GM12892 (cell line): Measurements from ENCODE around the gene EIF4ENIF1.

Source experiments
- DNase-seq: peaks from one replicate; pipeline ENCODE4 v3.0.0; 2011; ENCODE audit not compliant: insufficient read length
- FAIRE-seq: peaks from 2 replicates; lab custom pipeline; 2011; peaks lifted over from hg19 to GRCh38; lab: Jason Lieb, UNC
- POLR2A ChIP-seq: IDR thresholded peaks from 2 replicates; pipeline ENCODE4 v1.6.1; 2011; ENCODE audit warnings: low read depth, low read length, control low read depth
- POLR2AphosphoS5 ChIP-seq: IDR thresholded peaks from 2 replicates; pipeline ENCODE4 v1.6.1; 2011; ENCODE audit warnings: low read depth, low read length, control low read depth
- TAF1 ChIP-seq: IDR thresholded peaks from 2 replicates; pipeline ENCODE4 v1.6.1; 2011; ENCODE audit warnings: low read depth, mild to moderate bottlenecking, control low read depth, low read length, borderline replicate concordance

The EIF4ENIF1 gene

DNA sequence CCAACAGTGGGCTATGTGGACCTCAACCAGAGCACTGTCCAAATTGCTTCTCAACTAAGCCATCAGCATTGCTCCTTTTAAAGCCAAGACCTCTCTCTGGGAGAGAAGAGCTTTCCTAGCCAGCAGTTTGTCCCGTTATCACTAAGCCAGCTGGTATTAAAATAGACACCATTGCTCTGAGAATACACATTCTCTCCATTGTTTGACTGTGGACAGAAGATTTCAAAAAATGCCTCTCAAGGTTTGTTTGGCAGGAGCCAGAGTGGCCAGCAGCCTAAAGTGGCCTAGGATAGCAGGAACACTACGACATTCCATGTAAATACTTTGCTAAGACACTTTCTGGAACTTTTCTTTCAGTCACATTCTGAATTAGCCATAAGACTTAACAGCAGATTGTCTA lies 41.3 kb downstream of the EIF4ENIF1 start:
- TF ChIP-seq POLR2AphosphoS5 (no peak), TAF1 (no peak), POLR2A (no peak)
- FAIRE-seq (no peak), DNase-seq (no peak)

DNA sequence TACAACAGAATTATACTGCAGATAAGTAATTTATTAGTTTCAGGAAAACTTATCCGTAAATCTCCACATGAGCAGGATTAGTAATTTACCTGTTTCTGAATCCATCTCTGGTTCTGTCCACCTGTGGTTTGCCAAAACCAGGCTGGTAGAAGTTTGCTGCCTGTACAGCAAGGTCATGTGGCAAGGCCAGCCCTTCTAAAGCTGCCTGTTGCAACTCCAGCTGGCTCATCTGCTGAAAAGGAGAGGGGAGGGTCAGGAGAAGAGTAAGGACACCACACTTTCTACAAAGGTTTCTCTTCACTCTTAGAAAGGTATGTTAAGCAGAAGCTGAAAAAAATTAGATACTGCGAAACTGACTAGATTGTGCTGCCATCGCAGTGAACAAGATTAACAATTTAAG lies 42.3 kb downstream of the EIF4ENIF1 start:
- TF ChIP-seq TAF1 = no peak
- TF ChIP-seq POLR2A = no peak
- FAIRE-seq (no peak), DNase-seq (no peak)

DNA sequence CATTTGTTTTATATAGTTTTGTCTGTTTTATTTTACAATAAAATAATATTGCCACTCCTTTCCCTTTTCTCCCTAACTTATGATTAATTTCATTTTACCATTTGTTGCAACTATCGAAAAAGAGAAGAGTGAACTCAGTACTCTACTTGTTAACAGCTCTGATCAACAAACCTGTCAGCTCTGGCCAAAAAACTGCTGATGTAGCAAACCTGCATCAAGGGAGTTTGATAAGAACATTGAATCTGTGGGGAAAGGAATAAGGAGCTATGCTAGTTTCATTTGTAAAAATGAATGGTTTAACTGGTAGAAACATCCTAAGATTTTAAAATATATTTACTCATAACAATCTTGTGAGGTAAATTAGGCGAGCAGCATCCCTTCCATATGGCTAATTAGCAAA lies 42.9 kb downstream of the EIF4ENIF1 start:
- no peak for FAIRE-seq
- no peak for DNase-seq
- no peak for TF ChIP-seq TAF1
- no peak for TF ChIP-seq POLR2AphosphoS5
- no peak for TF ChIP-seq POLR2A

DNA sequence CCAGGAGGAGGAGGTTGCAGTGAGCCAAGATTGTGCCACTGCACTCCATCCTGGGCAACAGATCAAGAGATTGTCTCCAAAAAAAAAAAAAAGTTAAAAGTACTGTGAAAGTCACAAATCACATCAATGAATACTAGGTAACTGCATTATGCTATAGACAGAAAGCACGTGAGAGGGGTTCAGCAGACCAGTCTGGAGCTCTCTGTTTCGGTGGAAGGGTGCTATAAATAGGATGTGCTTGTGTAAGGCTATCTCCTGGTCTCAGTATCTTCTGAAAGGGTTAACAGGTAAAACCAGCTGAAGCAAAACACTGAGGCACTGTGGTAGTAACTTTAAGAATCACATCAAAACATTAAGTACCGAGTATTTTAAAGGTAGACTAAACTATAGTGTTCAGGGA lies 43.4 kb downstream of the EIF4ENIF1 start:
- FAIRE-seq = no peak
- no peak for DNase-seq
- TF ChIP-seq POLR2AphosphoS5 (no peak), TAF1 (no peak), POLR2A (no peak)

DNA sequence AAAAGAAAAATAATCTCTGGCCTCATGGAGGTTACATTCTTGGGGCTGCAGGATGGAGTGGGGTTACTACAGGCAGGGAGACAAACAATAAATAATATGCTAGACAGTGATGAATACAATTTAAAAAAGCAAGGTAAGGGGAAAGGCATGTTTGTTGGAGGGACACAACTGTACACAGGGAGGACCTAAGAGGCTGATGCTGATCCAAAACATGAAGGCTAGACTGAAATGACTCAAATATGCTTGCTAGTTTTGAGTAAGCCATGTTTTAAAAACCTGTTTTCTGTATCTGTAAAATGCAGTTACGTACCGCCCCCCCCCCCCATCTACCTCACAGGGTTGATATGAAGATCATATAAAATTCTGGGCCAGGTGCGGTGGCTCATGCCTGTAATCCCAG lies 44.0 kb downstream of the EIF4ENIF1 start:
- DNase-seq (no peak), FAIRE-seq (no peak)
- TF ChIP-seq POLR2AphosphoS5 = no peak
- no peak for TF ChIP-seq TAF1
- no peak for TF ChIP-seq POLR2A

DNA sequence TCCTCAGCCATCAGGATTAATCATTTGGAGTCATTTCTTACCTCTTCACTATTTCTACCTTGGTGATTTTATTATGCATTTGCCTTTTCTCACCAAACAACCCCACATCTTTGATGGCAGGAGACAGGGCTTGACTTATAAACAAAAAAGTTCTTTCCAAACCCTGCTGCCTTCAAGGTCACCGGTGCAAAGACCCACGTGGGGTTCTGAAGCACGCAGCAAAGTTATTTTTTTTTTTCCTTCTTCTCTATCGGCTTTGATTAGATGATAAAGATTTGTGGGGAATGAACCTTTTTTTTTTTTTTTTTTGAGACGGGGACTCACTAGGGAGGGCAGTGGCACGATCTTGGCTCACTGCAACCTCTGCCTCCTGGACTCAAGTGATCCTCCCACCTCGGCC lies 46.1 kb downstream of the EIF4ENIF1 start:
- FAIRE-seq (no peak), DNase-seq (no peak)
- TF ChIP-seq POLR2A (no peak), POLR2AphosphoS5 (no peak), TAF1 (no peak)

DNA sequence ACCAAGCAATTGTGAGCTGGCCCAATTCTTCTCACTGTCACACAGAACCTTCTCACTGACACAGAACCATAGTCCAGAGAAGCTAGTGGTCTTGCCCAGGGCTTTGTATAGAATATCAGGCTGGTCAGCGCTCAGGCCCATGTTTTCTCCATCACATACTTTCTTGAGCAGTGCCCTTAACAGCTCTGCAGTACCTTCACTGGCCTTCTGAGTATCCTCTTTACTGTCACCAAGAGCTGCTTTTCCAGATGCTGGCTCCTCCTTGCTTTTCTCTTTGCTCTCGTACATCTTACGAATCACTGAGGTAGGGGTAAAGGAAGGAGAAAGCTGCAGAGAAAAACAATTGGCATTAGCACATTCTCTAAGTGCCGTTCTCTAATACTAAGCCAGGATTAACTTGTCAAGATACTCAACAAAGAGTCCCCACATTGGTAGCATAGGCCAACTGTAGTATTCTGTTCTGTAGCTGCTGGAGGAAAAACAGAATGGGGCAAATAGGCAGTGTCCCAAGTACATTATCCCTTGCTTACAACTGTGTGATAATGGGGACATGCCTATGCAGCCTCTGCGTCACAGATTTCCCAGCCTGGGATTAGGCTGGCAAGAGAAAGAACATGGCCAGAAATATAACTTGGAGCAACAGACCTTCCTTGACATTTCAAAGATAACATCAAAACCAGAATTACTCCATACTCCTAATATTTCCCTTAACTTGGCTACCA lies 46.7 kb downstream of the EIF4ENIF1 start:
- no peak for FAIRE-seq
- no peak for DNase-seq
- no peak for TF ChIP-seq POLR2A
- no peak for TF ChIP-seq POLR2AphosphoS5
- no peak for TF ChIP-seq TAF1

DNA sequence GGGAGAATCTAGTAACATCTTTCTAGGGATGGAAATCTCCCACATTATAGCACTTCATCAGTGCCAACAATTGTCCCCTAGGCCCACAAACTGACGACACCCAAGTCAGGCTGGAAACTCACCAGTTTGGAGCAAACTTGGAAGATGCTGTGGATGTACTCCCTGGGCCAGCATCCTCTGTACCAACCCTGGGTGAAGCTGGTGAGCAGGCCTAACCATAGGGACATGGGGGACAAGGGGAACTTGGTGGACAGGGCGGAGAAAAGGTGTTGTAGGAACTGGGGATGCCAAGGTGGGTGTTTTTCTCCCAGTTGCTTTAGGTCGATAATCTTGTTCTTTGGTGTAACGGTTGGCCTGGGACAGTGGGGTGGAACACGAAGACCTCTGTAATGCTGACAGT lies 48.0 kb downstream of the EIF4ENIF1 start:
- no peak for DNase-seq
- no peak for TF ChIP-seq TAF1
- no peak for TF ChIP-seq POLR2AphosphoS5
- no peak for TF ChIP-seq POLR2A
- FAIRE-seq = no peak

DNA sequence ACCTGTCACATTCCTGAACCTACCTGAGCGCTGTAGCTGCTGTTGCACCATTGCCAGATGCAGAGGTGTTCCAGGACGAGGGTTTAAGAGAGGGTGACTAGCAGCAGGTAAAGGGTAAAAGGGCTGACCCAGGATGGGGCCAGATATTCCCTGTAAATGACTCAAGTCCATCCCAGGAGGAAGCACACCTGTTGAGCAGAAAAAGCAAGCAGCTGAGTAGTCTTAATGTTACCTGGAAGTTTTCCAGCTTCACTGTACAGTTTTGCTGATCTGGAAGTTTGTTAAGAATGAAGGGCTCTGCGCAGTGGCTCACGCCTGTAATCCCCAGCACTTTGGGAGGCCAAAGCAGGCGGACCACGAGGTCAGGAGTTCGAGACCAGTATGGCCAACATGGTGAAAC lies 49.0 kb downstream of the EIF4ENIF1 start:
- FAIRE-seq = no peak

DNA sequence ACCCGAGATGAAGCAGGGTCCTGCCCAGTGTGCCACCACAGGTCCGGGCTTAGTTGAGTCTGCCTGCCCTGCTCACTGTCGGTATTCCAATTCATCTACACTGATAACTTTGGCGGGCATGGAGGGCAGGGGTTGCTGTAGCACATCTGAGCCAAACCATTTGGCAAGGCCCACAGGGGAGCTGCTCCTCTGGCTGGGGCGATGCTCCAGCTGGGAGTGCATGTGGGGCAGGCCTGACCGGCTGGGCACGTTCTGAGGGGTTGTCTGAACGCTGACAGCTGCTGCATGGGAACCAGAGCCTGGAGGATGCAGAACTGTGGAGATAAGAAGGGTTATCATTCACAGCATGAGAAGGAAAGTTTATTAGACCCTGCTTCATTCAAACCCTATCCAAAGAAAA lies 49.8 kb downstream of the EIF4ENIF1 start:
- TF ChIP-seq POLR2A (no peak), POLR2AphosphoS5 (no peak), TAF1 (no peak)
- FAIRE-seq (no peak), DNase-seq (no peak)

More for the DNA sequence above, 49.0 kb downstream of the EIF4ENIF1 start:
- TF ChIP-seq TAF1 (no peak), POLR2A (no peak), POLR2AphosphoS5 (no peak)
- no peak for DNase-seq

DNA sequence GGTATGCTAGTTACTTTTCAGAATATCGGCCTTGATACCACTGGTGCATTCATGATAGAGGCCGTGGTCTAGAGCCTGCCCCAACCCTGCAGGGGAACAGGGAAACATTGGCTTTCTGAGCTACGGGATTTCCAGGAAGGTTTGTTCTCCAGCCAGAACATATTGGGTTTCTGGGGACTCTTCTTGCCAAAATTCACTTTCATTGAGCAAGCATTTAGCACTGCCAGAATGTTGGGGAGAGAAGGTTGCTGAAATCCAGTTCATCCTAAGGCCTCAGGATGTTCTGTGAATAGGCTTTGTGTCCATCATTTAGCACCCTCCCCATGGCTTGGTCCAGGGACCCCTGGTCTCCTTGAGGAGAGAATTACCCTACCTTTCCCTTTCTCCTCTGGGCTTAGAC lies 53.5 kb downstream of the EIF4ENIF1 start:
- FAIRE-seq (no peak), DNase-seq (no peak)
- no peak for TF ChIP-seq POLR2AphosphoS5
- no peak for TF ChIP-seq TAF1
- TF ChIP-seq POLR2A = no peak

DNA sequence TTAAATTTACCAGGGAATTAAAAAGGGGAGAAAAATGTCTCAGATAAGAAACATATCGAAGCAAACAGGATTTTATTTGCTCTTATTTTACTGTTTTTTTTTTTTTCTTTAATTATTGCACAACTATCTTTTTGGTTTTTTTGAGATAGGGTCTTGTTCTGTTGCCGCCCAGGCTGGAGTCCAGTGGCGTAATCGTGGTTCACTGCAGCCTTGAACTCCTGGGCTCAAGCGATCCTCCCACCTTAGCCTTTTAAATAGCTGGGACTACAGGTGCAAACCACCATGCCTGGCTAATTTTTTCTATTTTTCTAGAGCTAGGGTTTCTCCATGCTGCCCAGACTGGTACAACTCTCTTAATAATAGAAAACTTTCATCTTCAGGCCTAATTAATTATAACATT lies 57.7 kb downstream of the EIF4ENIF1 start:
- no peak for FAIRE-seq
- no peak for DNase-seq
- TF ChIP-seq TAF1 (no peak), POLR2A (no peak), POLR2AphosphoS5 (no peak)
